Measurements from ENCODE around the gene JARID2. TPM values are rescaled to one million over a fixed set of nuclear protein-coding genes. Genes with fewer than 3 reads are reported as not detected.
A peak's percentile ranks its signal among the peaks of the same experiment; 100 is the strongest.

The JARID2 gene
- total and polyA plus RNA-seq, 12 donors = 2.3 to 11.6 (median 8.7) TPM

DNA sequence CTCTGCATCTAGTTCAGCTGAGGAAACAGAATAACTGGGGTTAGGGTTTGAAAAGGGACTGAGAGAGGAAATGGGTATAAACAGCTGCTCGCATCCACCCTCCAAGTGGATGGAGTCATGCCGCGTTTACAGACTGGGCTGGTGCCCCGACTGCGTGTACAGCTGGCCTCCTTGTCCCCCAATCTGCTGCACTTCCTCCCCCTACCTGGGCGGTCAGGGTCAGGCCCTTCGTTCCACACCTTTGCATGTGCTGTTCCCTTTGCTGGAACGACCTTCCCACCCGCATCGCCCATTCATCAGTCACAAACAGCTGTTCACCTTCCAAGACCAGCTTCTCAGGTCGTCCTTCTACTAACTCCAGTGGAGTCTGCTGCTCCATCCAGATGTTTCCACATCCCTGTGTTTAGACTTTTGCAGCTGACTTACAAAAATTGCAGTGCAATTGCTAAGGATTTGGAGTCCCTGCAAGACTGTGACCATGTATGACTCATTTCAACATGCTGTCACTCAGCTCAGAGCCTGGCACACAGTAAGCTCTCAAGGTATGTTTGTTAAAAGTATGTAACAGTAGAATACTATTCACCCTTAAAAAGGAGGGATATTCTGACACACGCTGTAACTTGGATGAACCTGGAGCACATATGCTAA lies 287.6 kb downstream of the JARID2 start:
- intact Hi-C loops (cut with DNase I) = no loop called here

DNA sequence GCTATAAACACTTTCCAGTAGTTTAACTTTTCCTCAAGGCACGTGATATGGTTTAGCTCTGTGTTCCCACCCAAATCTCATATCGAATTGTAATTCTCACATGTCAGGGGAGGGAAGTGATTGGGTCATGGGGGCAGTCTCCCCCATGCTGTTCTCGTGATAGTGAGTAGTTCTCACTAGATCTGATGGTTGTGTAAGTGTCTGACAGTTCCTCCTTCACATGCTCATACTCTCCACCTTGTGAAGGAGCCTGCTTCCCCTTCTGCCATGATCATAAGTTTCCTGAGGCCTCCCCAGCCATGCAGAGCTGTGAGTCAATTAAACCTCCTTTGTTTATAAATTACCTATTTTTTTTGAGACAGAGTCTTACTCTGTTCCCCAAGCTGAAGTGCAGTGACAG lies 289.1 kb downstream of the JARID2 start:
- Histone ChIP-seq H3K27ac (peak overlapping the region in 1 of 10 donors; percentile 68), H3K4me3 (no peak overlapping the region), H3K9me3 (no peaks in the 10 kb centered on the region), H3K36me3 (peaks cover 0 to 30% (median 4%) of the 10 kb centered on the region in 9 donors), H3K4me1 (peaks cover 0 to 25% (median 13%) of the 10 kb centered on the region in 9 donors), H3K27me3 (no peaks in the 10 kb centered on the region)
- WGBS, 2 donors = 83 to 84% methylated on average over 3 of the region's 3 CpGs
- peak in 1 of 8 donors; percentile 33 for ATAC-seq
- DNase-seq = no peak
- TF ChIP-seq, protein P1, sequence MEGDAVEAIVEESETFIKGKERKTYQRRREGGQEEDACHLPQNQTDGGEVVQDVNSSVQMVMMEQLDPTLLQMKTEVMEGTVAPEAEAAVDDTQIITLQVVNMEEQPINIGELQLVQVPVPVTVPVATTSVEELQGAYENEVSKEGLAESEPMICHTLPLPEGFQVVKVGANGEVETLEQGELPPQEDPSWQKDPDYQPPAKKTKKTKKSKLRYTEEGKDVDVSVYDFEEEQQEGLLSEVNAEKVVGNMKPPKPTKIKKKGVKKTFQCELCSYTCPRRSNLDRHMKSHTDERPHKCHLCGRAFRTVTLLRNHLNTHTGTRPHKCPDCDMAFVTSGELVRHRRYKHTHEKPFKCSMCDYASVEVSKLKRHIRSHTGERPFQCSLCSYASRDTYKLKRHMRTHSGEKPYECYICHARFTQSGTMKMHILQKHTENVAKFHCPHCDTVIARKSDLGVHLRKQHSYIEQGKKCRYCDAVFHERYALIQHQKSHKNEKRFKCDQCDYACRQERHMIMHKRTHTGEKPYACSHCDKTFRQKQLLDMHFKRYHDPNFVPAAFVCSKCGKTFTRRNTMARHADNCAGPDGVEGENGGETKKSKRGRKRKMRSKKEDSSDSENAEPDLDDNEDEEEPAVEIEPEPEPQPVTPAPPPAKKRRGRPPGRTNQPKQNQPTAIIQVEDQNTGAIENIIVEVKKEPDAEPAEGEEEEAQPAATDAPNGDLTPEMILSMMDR (IDR thresholded peaks at IDR 0.05) = no peak
- intact Hi-C loops (cut with DNase I) = no loop called here

More for the DNA sequence above, 287.6 kb downstream of the JARID2 start:
- no peak overlapping the region for H3K27ac ChIP-seq
- H3K9me3 ChIP-seq = no peaks in the 10 kb centered on the region
- no peak overlapping the region for H3K4me3 ChIP-seq
- H3K27me3 ChIP-seq = no peaks in the 10 kb centered on the region
- WGBS, 2 donors = 85 to 93% methylated on average over 12 of the region's 12 CpGs
- peaks cover 0 to 39% (median 4%) of the 10 kb centered on the region in 9 donors for H3K36me3 ChIP-seq
- H3K4me1 ChIP-seq = peaks cover 0 to 25% (median 13%) of the 10 kb centered on the region in 9 donors
- TF ChIP-seq, protein P1 (IDR thresholded peaks at IDR 0.05) = no peak
- ATAC-seq = no peak
- no peak for DNase-seq

- TF ChIP-seq, protein P1 (IDR thresholded peaks at IDR 0.05) = no peak
- no peaks in the 10 kb centered on the region for H3K9me3 ChIP-seq
- peak overlapping the region in 1 of 10 donors; percentile 68 for H3K27ac ChIP-seq
- peaks cover 0 to 28% (median 13%) of the 10 kb centered on the region in 9 donors for H3K4me1 ChIP-seq
- intact Hi-C loops (cut with DNase I) = no loop called here
- peaks cover 0 to 24% (median 0%) of the 10 kb centered on the region in 9 donors for H3K36me3 ChIP-seq
- ATAC-seq (no peak), DNase-seq (peak in 1 of 2 donors; percentile 4)
- 92 to 97% methylated on average over 3 of the region's 3 CpGs for WGBS, 2 donors
- no peak overlapping the region for H3K4me3 ChIP-seq
- H3K27me3 ChIP-seq = no peaks in the 10 kb centered on the region
Observed at GRCh38 chr6:15535495-15536197, 289.8 kb downstream of the JARID2 start.

DNA sequence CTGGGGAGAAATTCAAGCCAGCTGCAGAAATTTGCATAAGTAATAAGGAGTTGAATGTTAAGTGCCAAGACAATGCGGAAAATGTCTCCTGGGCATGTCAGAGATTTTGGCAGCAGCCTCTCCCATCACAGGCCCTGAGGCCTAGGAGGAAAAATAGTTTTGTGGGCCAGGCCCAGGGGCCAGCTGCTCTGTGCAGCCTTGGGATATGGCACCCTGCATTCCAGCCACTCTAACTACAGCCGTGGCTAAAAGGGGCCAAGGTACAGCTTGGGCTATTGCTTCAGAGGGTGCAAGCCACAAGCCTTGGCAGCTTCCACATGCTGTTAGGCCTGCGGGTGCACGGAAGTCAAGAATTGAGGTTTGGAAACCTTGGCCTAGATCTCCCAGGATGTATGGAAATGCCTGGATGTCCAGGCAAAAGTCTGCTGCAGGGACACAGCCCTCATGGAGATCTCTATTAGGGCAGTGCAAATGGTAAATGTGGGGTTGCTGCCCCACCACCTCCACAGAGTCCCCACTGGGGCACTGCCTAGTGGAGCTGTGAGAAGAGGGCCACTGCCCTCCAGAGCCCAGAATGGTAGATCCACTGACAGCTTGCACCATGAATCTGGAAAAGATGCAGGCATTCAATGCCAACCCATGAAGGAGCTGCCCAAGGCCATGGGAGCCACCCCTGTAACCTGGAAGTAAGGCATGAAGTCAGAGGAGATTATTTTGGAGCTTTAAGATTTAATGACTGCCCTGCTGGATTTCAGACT lies 290.5 kb downstream of the JARID2 start:
- Histone ChIP-seq H3K27ac (no peak overlapping the region), H3K27me3 (no peaks in the 10 kb centered on the region), H3K36me3 (peaks cover 0 to 16% (median 0%) of the 10 kb centered on the region in 9 donors), H3K4me3 (no peak overlapping the region), H3K4me1 (peaks cover 0 to 35% (median 13%) of the 10 kb centered on the region in 9 donors), H3K9me3 (no peaks in the 10 kb centered on the region)
- WGBS, 2 donors = 63 to 71% methylated on average over 4 of the region's 4 CpGs
- ATAC-seq = peak in 1 of 8 donors; percentile 32
- TF ChIP-seq, protein P1 (IDR thresholded peaks at IDR 0.05) = no peak
- peak in 1 of 2 donors; percentile 3 for DNase-seq
- intact Hi-C loops (cut with DNase I) = no loop called here

Data from heart right ventricle (tissue), 16 donors.